Fibroblast of lung (primary cell): ENCODE measurements around the gene DLG5.

Source experiments
- CTCF ChIP-seq, 2 donors: IDR thresholded peaks in 1 of 2; conservative IDR thresholded peaks in 1 of 2; 1 replicate in 1 of 2; 2 replicates in 1 of 2; pipeline ENCODE4 v1.5.1; 2011 to 2012; ENCODE audit warnings: low read length in 2 of 2, control low read depth in 1 of 2, inconsistent platforms in 1 of 2, low read depth in 1 of 2, mild to moderate bottlenecking in 1 of 2
- EZH2 ChIP-seq: IDR thresholded peaks from 2 replicates; pipeline ENCODE4 v1.5.1; 2012; ENCODE audit warnings: low read length, control low read depth, mild to moderate bottlenecking; ENCODE audit errors: missing control alignments

GRCh38 chr10:77768039-77768438, 158.5 kb downstream of the DLG5 start:
- TF ChIP-seq CTCF (conservative IDR thresholded peaks at IDR 0.05 in 1 of 2, IDR thresholded peaks at IDR 0.05 in 1 of 2; ENCODE audit: low read depth in 1 of 2, low read length in 2 of 2) (no peak), EZH2 (no peak)
